ENCODE results near the gene ACOX3.

GRCh38 chr4:8402181-8402597, 38.3 kb downstream of the ACOX3 start:
- TF ChIP-seq CTCF (conservative IDR thresholded peaks at IDR 0.05; ENCODE audit: low read depth, low read length): no peak
- no peak for TF ChIP-seq EZH2 (IDR thresholded peaks at IDR 0.05; ENCODE audit: low read length, unreplicated experiment)
- TF ChIP-seq EZH2phosphoT487 (IDR thresholded peaks at IDR 0.05; ENCODE audit: borderline replicate concordance, low read length): no peak
